A673 (cell line): Measurements from ENCODE around the gene TSC22D2.

ENCODE experiments used
- CTCF ChIP-seq: fragments of 300-800, 200-600 bp; sonication (generic); conservative IDR thresholded peaks from 2 replicates; pipeline ENCODE4 v1.5.1; 2017; ENCODE audit warnings: low read depth, mild to moderate bottlenecking, antibody characterized with exemption, low read length, moderate library complexity, mixed read lengths
- EZH2 ChIP-seq: fragments of 200-600 bp; sonication (generic); IDR thresholded peaks from 2 replicates; pipeline ENCODE4 v1.6.1; 2017; ENCODE audit warnings: borderline replicate concordance, low read depth, mild to moderate bottlenecking, mixed read lengths, antibody characterized with exemption, low read length; ENCODE audit not compliant: poor library complexity, severe bottlenecking

- TF ChIP-seq CTCF (no peak), EZH2 (no peak)
Observed at GRCh38 chr3:150359381-150359780, 48.7 kb upstream of the TSC22D2 start.
